ENCODE measurements around the gene RPL10. TPM values are rescaled to one million over a fixed set of nuclear protein-coding genes. Genes with fewer than 3 reads are reported as not detected.
"Not testable (repeated sequence)": the region's sequence is repeated elsewhere in the genome, so short reads cannot be mapped to it uniquely, and the experiment has no call there.

Gene RPL10
- total RNA-seq, 1 donor from 2014 or later: 2,020 TPM

- no peak for ATAC-seq (ENCODE audit: poor library complexity)
- peak; percentile 76 for DNase-seq
- intact Hi-C loops (cut with DNase I): no loop called here
Measured at GRCh38 chrX:154373340-154374306, 24.6 kb upstream of the RPL10 start.

DNA sequence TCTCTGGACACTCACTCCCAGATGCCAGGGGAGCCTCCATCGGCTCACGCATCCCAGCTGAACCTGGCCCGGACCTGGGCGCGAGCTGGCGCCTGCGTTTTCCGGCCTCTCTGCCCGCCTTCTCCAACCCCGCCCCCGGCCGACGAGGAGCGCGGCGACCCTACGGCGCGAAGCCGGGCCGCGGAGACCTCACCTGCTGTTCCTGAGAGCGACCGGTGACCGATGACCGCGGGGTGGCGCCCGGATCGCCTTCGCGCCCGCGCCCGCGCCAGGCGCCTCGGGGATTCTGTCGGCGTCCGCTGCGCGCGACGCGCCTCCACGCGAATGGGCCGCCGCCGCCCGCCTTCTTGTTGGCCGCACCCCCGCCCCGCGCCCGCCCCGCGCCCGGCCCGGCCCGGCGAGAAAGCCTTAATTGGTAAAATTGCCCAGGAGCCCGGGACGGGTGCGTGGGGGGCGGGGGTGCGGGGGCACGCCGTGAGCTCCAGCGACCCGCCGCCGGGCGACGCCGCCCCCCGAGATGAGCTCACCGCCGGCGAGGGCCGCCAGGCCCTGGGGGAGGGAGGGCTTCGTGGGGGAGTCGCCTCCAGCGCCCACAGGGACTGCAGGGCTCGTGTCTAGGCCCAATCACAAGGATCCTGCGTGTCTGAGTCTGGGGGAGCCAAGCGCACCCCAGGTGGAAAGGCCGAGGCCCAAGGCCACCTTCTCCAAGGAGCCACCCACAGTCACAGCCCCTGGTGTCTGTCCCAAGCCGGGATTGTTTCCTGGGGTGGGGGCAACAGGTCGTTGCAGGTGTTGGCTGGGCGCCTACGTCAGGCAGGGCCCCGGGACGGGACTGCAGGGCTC lies 23.6 kb upstream of the RPL10 start, which contains the start of gene FLNA:
Gene FLNA (minus strand): TSS at position 322 of the 843 bp plus-strand sequence. CDS start 3,389 bp downstream, outside the sequence.
- intact Hi-C loops (cut with DNase I): no loop called here
- DNase-seq (peak; percentile 63), ATAC-seq (ENCODE audit: poor library complexity) (no peak)

DNA sequence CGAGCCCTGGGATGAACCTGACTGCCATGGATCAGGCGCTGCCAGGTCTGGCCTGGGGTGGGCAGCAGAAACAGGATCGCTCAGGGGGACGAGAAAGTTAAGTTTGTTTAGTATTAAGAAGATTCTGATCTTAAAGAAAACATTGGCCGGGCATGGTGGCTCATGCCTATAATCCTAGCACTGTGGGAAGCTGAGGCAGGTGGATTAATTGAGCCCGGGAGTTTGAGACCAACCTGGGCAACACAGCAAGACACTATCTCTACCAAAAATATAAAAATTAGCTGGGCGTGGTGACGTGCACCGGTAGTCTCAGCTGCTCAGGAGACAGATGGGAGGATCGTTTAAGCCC lies 23.0 kb upstream of the RPL10 start:
- ATAC-seq (ENCODE audit: poor library complexity) (no peak), DNase-seq (no peak)
- intact Hi-C loops (cut with DNase I): no loop called here

DNA sequence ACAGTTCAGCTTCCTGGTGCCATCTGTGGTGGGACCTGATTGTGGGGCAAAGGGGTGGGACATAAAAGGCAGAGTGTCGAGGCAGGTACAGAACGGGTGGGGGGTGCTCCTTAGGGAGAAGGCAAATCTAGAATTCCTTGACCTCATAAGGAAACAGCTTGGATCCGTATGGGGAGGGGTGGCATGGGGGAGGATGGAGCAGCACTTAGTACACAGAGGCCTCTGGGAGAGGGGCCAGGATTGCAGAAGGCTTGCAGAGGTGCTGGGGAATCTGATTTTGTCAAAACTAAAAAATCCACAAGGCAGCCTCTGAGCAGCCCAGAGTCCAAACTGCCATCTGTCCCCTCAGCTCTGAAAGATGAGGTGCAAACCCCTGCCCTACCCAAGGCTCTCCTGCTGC lies 21.4 kb upstream of the RPL10 start:
- ATAC-seq (ENCODE audit: poor library complexity): no peak
- intact Hi-C loops (cut with DNase I): no loop called here
- no peak for DNase-seq

DNA sequence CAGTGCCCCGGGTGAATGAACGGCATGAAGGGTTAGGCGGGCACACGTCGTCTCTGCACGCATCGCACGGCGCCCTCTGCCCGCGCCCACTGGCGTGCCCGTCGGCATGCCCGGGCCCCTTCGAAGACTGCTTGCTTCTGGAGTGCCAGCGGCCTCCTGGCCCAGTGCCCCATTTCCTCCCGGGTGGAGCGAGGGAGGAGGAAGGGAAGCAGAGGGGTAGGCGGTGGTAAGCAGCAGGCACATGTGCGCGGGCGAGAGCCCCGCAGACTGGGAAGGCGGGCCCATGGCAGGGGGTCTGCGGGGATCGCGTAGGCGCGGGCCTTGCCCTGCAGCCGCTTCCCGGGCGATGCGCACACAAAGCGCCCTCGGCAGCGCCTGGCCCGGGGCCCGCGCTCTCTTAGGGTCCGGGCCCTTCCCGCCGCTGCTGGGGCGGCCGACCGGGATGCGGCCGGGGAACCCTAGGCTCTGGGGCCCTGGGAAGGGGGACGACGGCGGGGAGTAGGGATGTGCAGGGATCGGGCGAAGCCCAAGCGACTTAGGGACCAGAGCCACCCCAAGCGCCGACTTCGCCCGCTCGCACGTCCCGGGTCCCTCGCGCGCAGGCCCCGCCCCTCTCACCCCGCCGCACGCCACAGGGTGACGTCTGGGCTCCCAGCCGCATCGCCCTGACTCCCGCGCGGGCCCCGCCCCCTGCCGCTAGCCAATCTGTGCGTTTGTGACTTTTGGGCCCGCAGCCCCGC lies 19.9 kb upstream of the RPL10 start:
- ATAC-seq (ENCODE audit: poor library complexity): peak; percentile 83
- intact Hi-C loops (cut with DNase I): no loop called here
- peak; percentile 72 for DNase-seq

- DNase-seq (peak; percentile 99), ATAC-seq (ENCODE audit: poor library complexity) (peak; percentile 91)
- intact Hi-C loops (cut with DNase I): no loop called here
Measured at GRCh38 chrX:154378799-154379568, 19.2 kb upstream of the RPL10 start, which contains the start of gene EMD. Gene EMD (plus strand): TSS chrX:154379295. CDS start chrX:154379485, 190 bp downstream.

GRCh38 chrX:154379569-154379951 lies 18.6 kb upstream of the RPL10 start:
- no peak for ATAC-seq (ENCODE audit: poor library complexity)
- DNase-seq: no peak
- intact Hi-C loops (cut with DNase I): no loop called here

GRCh38 chrX:154380153-154380552 lies 18.0 kb upstream of the RPL10 start:
- no peak for DNase-seq
- intact Hi-C loops (cut with DNase I): no loop called here
- no peak for ATAC-seq (ENCODE audit: poor library complexity)

DNA sequence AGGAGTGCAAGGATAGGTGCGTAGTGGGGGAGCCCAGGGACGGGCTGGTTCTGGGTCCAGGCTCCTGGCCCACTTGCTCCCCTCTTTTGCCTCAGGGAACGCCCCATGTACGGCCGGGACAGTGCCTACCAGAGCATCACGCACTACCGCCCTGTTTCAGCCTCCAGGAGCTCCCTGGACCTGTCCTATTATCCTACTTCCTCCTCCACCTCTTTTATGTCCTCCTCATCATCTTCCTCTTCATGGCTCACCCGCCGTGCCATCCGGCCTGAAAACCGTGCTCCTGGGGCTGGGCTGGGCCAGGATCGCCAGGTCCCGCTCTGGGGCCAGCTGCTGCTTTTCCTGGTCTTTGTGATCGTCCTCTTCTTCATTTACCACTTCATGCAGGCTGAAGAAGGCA lies 17.4 kb upstream of the RPL10 start:
- no peak for ATAC-seq (ENCODE audit: poor library complexity)
- intact Hi-C loops (cut with DNase I): no loop called here
- no peak for DNase-seq

DNA sequence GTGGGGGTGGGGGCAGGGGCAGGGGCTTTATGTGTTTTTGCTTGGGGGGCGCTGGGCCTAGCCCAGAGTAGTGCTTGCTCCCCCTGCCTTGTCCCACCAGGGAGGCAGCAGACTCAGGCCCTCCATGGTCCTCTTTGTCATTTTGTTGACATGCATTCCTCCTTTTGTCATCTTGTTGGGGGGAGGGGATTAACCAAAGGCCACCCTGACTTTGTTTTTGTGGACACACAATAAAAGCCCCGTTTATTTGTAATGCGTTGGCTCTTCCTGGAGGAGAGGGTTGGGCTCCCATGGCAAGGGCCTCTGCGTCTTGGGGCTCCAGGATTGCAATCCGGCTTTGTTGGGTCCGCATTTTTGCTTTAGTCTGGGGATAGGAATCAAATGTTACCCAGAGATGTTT lies 16.9 kb upstream of the RPL10 start:
- DNase-seq (no peak), ATAC-seq (ENCODE audit: poor library complexity) (no peak)
- intact Hi-C loops (cut with DNase I): no loop called here

DNA sequence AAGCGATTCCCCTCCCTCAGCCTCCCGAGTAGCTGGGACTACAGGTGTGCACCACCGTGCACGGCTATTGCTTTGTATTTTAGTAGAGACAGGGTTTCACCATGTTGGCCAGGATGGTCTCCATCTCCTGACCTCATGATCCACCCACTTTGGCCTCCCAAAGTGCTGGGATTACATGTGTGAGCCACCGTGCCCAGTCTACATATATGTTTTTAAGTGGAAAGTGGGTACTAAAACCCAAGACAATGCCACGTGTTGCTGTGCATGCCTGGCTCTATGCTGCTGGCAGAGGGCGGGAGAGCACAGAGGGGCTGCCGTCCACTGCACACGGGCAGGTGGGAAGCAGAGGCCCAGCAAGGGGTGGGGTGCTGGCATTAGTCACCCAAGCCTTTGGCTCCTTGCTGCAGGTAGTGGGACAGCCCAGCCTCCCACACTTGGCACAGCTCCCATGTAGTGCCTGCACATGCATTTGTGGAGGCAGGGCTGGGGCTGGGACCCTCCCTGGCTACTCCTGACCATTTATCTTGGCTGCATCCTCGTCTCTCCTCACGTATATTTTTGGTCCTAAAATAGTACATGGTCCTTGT lies 15.6 kb upstream of the RPL10 start:
- intact Hi-C loops (cut with DNase I): no loop called here
- DNase-seq: no peak
- no peak for ATAC-seq (ENCODE audit: poor library complexity)

DNA sequence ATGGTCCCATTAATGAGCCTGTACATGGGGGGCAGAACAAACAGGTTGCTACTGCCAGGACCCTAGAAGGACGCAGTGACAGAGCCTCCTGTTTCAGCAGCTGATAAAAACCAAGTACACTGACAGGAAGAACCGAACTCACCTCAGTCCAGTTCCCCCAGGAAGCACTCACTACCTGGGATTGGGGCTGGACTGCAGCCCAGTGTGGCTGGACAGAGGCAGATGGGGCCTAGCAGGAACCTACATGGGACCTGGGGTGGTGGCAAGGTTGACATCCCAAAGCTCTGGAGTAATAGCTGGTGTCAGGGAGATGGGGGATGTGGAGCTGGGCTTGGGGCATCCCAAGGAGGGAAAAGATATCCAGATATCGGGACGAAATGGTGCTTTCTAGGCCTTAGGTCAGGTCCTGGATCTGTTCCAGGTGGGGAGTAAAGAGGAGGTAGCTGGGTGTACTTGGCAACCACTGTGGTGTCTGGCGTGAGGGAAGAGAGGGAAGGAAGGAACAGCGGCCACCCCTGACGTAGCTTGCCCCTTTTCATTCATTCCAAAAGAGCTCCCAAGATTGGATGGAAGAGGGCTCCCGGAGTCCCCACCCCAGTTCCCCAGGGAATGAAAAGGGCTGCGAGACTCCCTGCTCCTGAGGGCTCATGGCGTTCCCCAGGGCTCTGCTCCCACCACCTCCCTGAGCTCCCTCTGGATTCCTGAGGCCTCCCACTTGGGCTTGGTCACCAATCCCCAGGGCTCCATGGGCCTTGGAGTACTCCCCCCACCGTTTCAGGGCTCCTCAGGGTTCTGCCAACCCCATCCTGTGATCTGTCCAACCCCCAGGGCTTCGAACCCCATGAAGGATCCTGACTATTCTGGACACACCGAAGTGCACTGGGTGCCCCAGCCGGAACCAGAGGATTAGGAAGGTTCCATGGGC lies 14.6 kb upstream of the RPL10 start:
- intact Hi-C loops (cut with DNase I): no loop called here
- no peak for ATAC-seq (ENCODE audit: poor library complexity)
- DNase-seq: no peak

DNA sequence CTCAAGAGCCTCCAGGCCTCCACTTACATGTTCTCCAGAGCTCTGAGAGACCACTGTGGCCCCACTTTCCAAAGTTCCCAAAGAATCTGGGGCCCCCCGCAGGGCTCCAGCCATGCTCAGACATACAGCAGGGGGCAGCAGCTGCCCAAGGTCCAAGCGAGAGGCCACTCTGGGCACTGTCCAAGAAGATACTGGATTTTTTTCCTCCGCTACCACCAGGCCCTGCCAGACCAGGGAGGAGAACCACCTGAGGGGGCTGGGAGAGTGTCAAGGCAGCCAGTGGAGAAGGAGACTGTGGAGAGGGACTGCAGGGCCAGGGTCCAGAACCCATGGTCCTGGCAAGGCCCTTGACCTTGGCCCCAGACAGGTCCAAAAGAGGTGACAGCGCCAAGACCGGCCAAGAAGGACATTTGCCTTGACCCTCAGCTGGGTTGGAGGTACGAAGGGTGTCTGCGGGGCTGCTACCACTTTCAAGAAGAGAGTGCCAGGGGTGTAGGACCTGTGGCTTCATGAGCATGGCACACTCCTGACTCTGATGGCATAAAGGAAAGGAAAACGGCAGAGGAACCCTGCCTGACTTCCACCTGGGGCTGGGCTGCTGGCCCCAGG lies 13.8 kb upstream of the RPL10 start:
- intact Hi-C loops (cut with DNase I): no loop called here
- no peak for DNase-seq
- ATAC-seq (ENCODE audit: poor library complexity): no peak

DNA sequence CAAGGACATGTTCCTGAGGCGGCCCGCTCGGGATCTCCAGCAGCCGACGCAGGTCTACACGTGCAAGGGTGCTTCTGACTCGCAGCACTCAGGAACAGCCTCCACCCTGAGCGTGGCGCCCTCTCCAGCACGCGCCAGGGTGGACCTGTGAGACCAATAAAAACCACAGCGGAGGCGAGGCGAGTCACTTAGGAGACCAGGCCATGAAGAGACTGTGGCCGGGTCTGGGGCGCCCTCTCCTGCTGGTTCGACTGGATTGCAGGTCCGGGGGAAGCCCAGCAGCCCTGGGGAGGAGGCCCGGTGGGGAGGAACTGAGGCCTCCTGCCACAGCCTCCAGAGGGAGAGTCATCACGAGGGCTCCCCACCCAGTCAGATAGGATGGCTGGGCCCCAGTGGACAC lies 10.1 kb upstream of the RPL10 start:
- DNase-seq; intact Hi-C loops (cut with DNase I): not testable (repeated sequence)
- peak; percentile 37 for ATAC-seq (ENCODE audit: poor library complexity)

DNA sequence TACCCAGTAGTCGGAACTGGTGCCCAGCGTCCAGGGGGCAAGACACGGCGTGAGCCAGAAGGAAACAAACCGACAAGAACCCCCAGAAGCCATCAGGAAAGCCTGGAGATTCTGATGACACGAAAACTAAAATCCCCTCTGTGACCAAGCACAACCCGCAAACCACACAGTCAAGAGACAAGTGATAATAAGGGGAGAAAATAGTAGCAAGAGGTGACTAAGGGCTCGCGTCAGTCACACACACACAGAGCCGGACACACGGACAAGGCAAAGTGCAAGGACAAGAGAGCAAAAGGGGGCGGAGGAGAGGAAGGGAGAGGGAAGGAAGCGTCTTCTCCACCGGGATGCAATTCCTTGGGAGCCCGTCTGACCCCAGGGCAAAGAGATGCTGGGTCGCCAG lies 9.5 kb upstream of the RPL10 start:
- DNase-seq; intact Hi-C loops (cut with DNase I): not testable (repeated sequence)
- ATAC-seq (ENCODE audit: poor library complexity): peak; percentile 5

Measured in Right ventricle myocardium superior (tissue), 1 donor.